ENCODE measurements around the gene OARD1.
"Not testable (repeated sequence)": the region's sequence is repeated elsewhere in the genome, so short reads cannot be mapped to it uniquely, and the experiment has no call there.

OARD1 gene, protein sequence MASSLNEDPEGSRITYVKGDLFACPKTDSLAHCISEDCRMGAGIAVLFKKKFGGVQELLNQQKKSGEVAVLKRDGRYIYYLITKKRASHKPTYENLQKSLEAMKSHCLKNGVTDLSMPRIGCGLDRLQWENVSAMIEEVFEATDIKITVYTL

DNA sequence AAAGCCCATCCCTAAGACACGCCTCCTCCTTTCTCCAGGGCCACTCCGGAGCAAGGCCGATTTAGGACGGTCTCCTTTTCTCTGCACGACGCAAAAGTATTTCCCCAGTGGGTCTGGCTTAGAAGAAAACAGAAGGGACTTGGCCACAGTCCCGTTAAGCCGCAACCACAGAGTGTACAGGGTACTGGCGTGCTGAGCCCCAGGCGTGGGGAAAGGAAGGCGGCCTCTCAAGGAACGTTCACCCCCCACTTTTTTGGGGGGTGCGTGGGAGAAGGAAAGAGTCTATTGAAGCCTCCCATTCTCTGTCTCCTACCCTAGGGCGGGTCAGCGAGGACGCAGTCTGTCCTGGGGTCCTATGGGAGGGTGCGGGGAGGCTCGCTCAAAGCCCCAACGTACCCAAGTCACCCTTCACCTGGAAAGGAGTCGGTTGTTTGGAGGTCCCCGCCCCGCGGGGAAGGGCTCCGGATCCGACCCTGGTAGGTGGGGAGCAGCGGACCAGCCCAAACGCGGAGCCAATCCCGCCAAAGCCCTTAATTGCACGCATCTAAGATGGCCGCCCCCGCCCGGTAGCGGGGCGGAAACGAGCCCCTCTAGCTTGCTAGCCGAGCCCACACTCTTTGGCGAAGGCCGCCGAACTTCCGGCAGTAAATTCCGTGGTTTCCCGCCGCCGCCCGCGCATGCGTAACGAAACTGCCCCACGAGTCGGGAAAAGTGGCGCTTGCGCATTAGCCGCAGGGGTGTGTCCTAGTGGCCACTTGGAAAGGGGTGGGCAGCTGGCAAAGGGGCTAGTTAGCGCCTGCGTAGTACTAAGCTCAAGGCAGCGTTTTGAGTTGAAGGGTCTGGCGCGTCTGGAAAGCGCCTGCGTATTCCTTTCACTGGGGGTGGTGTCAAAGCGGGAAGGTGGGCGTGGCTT, at the start of gene OARD1:
TSS of gene OARD1 (minus strand) at position 434 of the 913 bp plus-strand sequence. CDS start 722 bp downstream, outside the sequence.
- DNase-seq = peak; percentile 98

GRCh38 chr6:41120058-41120457, 47.9 kb upstream of the OARD1 start:
- no peak for DNase-seq

DNA sequence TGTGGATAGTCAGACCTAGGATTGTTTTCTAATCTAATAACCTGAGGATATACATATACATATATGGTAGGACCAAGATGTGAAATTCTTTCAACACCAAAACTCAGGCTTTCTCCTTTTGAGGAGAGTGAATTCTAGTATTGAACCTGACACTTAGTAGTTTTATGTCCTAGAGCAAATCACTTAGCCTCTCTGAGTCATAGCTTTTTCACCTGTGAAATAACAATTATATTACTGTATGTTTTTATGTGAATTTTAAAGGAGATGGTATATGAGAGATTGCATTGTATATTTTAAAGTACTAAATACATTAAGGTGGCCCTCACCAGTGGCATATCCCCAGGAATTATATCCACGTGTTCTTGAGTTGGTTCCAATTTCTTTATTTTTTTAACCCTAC, 47.4 kb upstream of the OARD1 start:
- no peak for DNase-seq

DNA sequence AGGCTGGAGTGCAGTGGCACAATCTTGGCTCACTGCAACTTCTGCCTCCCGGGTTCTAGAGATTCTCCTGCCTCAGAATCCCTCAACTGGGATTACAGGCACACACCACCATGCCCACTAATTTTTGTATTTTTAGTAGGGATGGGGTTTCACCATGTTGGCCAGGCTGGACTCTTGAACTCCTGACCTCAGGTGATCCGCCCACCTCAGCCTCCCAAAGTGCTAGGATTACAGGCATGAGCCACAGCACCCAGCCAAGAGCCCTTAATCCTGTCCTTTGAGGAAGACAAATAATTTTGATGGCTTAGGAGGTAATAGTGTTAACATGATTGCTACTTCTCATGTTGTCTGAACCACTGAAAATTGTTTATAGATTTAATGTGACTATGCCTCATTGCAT, 42.9 kb upstream of the OARD1 start:
- not testable (repeated sequence) for DNase-seq

DNA sequence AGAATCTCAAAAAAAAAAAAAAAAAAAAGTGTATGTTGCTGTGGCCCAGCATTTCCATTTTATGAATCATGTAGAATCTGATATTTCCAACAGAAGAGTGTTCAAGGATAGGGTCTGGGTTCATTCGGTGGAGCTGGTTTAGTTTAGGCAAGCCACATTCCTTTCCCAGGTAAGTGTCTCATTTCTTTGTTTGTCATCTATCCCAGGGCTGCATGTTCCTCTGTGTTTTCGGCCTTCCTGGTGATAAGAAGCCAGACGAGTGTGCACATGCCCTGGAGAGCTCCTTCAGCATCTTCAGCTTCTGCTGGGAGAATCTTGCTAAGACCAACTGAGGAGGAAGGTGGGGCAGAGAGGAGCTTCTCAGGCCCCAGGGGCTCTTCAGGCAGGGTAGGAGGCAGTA, 38.9 kb upstream of the OARD1 start:
- no peak for DNase-seq

DNA sequence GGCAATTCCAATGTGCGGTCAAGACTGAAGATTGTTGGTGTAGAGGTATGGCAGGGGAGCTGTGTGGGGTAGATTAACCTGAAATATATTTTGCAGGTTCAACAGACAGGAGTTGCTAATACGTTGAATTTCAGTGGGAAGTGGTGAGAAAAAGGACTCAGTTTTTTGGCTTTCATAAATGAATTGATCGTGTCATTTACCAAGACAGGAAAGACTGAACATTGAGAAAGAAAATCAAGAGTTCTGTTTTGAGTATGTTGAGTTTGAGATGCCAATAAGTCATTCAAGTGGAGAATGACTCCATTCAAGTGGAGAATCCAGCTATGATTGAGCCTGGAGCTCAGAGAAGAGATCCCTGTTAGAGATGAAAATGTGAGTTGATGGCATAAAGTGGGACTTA, 31.7 kb upstream of the OARD1 start:
- no peak for DNase-seq

GRCh38 chr6:41100871-41101287, 28.7 kb upstream of the OARD1 start:
- no peak for DNase-seq

GRCh38 chr6:41098366-41098765, 26.2 kb upstream of the OARD1 start:
- DNase-seq = no peak

DNA sequence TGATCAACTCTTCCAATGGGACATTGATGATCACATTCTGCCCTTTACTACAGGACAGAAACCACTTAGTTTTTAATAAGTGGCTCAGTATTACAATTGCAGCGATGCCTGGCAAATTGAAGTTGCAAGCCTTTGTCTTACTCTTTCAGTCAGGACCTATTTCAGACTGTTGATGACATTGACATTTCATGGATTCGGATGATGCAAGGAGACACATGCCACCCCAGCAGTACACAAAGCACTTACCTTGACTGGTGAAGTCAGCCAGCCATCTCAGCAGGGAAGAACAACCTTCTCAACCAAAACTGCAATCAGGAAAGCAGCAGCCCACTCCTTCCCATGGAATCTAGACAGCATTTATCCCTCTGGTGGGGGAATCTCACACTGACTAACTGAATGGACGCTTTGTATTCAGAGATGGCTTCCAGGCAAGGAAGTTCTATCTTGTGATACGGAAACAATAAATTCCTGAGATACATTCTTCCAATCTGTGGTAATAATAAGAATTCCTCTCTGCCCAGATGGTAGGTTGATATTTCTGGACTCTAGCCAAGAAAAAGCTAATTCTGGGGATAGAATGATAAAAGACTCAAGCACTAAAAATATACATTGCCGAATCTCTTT, 25.4 kb upstream of the OARD1 start:
- DNase-seq = no peak

GRCh38 chr6:41093729-41094128, 21.6 kb upstream of the OARD1 start:
- DNase-seq = no peak

- DNase-seq = peak; percentile 8
These were observed 20.4 kb upstream of the OARD1 start for GRCh38 chr6:41092421-41093140.

DNA sequence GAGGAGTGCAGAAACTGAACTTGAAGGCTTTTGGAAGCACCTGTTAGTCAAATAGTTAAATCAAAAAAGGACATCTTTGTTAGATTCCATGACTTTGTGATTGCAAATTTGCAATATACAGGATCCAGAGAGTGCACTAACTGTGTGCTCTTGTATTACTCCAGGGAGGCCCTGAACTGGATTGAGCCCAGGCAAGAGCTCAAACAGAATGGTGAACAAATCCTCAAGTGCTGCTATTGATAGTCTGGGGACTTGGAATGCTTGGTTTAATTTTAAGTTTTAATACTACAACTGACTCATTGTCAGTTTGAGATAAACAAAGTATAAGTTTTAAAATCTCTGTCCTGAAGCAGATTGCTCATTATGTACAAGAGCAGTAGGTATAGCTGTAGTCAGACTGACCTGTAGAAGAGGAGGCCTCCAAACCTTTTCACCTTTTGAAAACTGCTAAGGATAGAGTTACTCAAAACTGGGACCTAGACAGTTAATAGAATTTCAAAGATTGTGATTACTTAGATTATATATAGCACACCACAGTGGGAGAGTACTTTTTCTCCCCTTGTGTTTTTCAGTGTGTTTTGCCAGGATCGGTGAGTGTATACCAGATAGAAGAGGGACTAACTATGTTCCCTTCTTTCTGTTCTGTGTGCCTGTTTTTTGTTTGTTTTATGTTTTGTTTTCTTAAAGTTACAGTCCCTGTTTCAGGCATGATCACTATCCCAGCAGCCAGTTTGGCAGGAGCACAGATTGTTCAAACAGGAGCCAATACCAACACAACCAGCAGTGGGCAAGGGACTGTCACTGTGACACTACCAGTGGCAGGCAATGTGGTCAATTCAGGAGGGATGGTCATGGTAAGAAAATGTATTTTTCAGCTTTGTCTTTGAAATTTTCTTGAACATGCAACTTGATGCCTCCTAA, 18.9 kb upstream of the OARD1 start:
- DNase-seq = no peak

- no peak for DNase-seq
These were observed 16.3 kb upstream of the OARD1 start for GRCh38 chr6:41088451-41088850.

GRCh38 chr6:41085182-41085581, 13.0 kb upstream of the OARD1 start:
- no peak for DNase-seq

GRCh38 chr6:41083072-41083471, 10.9 kb upstream of the OARD1 start:
- no peak for DNase-seq

- DNase-seq = no peak
These were observed 8.5 kb upstream of the OARD1 start for GRCh38 chr6:41080621-41081020.

DNA sequence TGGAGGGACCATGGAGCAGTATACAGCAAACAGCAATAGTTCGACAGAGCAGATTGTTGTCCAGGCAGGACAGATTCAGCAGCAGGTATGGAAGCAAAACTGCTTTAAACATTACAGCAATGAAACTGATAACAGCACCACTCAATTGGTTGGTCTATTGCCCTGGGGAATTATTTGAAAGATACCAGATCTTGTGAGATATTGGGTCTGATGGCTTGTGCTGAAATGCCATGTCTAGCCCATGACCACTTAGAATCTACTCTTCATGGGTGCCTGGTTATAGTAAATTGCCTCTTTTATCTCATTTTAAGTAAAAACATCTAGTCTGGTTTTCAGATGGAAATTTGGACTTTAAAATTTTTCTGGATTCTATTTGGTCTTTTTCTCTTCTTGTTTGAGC, 6.9 kb upstream of the OARD1 start:
- no peak for DNase-seq

DNA sequence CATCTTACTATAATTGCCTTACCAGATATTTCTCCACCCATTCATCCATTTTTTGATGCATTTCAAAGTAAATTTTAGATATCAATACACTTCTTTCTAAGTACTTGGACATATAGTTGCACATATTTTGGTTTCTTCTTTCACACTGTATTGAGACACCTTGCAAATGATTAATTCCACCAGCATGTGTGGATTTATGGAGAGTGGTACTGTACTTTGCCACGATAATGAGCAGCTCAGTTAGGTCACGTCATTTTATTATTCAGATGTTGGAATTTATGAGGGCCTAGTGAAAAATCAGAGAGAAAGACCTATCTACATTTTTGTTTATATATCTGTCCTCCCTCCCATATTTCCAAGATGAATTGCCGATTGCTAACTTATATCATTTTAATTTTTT, 5.9 kb upstream of the OARD1 start:
- no peak for DNase-seq

DNA sequence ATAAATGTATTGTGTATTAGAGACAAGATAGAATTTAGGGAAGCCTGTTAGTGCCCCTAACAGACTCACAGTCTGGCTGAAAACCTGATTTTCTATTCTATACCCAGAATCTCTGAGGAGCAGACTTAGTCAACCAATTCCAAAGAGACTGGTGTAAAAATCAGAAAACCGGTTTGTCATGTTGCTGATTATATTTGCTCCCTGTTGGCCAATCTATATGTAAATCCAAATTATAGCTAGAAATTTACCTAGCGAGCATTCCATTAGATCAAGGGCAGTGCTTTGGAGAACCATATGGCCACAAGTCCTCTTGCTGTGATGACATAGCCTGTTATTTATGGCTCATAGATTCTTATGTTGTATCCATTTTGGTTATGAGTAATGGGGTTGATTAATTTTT, 5.4 kb upstream of the OARD1 start:
- peak; percentile 78 for DNase-seq

GRCh38 chr6:41075651-41076626, 3.8 kb upstream of the OARD1 start:
- DNase-seq = no peak

Measured in NCI-H526 treated with DMSO at 0.1 percent for 48 hours (cell line).